Islet precursor cell (in vitro differentiated cells): ENCODE data around the gene IGSF3.
"Not testable (repeated sequence)": the region's sequence is repeated elsewhere in the genome, so short reads cannot be mapped to it uniquely, and the experiment has no call there.

Experiments used
- DNase-seq: peaks from one replicate; pipeline ENCODE4 v3.0.0-alpha.2; 2018

The IGSF3 gene

DNA sequence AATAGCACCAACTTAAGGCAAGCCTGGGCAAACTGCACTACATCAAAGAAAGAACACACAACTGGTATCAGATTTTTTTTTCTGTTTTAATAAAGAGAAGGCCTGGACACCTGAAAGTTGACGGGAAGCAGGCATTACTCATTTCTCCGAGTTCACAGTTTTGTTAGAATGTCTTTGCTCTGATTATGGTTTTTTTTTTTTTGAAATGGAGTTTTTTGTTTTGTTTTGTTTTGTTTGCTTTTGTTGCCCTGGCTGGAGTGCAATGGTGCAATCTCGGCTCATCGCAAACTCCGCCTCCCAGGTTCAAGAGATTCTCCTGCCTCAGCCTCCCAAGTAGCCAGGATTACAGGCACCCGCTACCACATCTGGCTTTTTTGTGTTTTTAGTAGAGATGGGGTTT, 9.7 kb downstream of the IGSF3 start:
- not testable (repeated sequence) for DNase-seq

- DNase-seq = no peak
Measured at GRCh38 chr1:116654351-116654750, 13.2 kb downstream of the IGSF3 start.

DNA sequence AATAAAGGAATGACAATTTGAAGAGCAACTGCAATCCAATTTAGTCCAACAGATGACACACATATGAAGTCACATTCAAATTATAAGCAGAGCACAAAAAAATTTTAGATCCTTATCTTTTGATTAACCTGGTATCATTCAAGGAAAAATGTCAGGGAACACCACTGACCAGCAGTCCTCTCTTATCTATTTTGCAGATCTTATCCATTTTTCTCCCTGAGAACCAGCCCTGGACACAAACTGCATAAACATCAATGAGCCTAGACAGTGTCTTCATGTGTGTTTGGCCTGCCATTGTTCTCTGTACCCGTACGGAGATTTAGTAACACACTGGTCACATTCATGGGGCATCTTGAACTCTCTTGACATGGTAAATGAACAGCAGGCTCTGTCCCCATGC, 14.9 kb downstream of the IGSF3 start:
- DNase-seq = not testable (repeated sequence)

DNA sequence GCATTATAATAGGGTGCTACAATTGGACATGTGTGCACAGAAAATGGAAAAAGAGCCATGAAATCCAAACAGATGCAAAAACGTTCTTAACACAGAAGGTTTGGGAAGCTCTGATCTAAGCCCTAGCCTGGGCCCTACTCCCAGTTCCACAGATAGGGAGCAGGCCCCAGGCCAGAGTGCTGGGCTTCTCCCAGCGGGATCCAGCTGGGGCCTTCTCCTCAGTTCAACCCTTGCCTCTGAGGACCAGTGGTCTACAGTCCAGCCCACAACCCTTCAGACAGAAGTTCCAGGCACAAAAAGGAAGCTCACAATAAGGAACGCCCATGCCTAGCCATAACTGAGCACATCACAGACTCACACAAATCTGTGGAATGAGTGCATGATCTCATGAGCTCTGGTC, 16.8 kb downstream of the IGSF3 start:
- not testable (repeated sequence) for DNase-seq

DNA sequence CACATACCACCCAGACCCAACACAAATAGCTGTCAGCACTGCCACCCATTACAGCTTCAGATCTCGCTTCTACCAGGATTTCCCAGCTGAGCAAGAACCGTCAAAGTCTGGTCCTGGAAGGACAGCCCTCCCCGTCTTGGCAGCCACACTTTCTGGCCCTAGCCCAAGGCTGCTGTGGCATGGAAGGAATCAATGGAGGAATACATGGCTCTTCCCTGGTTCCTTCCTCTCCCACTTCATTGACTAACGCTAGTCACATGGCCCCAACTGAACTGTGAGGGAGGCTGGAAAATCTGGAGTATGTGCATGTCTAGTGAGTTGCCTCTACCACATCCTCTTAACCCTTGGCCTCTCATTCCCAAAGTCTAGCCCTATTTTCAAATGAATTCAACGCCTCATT, 18.5 kb downstream of the IGSF3 start:
- DNase-seq = not testable (repeated sequence)

DNA sequence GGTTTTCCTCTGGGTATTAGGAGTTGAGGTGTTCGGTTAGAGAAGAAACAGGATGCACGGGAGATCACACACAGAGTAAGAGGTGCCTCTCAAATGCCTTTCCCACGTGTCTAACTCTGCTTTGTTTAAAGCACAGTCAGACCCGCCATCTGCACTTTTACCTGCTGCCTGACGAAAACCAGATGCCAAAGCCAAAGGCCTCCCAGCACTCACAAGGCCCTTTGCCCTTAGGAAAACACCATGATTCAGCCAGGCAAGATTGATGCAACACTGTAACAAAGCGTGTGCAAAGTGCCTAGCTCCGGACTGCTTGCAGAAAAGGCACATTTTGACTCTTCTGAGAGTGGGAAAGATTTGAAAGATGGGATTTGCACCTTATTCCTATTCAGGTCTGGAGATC, 19.2 kb downstream of the IGSF3 start:
- peak; percentile 97 for DNase-seq

GRCh38 chr1:116647186-116647585, 20.3 kb downstream of the IGSF3 start:
- peak; percentile 74 for DNase-seq

DNA sequence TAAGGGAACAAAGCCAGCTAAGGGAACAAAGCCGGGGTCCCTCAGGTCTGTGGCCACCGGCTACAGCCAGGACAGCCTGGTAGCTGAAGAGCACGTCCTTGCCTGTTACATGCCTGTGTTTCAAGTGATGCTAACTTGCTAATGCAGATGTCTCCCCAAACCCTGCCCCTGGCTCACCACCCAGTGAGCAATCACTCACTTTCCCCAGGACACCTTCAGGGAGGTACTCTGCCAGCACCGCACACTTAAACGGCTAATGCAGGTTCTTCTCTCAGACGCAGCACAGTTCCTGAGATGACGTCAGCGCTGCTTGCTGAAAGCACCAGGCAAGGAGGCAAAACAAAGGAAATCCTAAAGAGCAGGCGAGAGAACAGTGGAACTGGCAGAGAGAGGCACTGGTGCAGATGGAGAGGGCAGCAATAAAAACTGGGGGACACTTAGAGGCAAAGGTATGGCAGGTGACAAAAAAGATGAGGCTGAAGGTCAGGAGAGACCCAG, 20.8 kb downstream of the IGSF3 start:
- DNase-seq = peak; percentile 95

- DNase-seq = peak; percentile 58
Measured at GRCh38 chr1:116645802-116646672, 21.5 kb downstream of the IGSF3 start.

DNA sequence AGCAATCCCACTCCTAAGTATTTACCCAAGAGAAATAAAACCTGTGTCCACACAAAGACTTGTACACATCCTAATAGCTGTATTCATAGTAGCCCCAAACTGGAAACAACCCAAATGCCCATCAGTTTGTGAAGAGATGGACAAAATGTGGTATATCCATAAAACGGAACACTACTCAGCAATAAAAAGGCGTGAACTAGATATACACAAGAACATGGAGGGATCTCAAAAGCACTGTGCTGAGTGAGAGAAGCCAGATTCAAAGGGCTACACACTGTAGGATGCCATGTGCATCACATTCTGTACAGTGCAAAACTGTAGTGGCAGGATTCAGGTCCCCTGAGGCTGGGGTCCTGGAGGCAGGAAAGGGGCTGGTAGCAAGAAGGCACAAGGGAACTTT, 22.5 kb downstream of the IGSF3 start:
- DNase-seq = not testable (repeated sequence)

- DNase-seq = peak; percentile 79
Measured at GRCh38 chr1:116644096-116644495, 23.4 kb downstream of the IGSF3 start.

DNA sequence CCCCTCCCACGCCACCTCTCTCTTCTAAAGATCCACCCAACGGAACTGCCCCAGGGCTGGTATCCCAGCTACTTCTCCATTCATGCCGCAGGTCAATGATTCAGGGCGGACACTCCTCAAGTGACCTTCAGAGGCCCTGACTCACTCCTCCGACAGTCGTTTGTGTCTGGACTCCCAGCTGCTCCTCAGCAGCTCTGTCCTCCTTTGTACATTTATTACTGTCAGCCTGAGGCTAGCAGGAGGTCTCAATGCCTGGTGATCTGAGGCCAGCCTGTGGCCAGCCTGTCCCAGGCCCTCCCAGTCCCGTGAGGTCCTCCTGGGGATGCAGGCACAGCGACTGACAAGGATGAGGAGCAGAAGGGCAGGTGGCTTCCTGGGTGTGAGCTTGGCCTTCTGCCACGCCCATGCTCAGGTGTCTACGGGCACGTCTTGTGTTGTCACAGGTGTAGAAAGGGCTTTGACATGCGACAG, 24.2 kb downstream of the IGSF3 start:
- peak; percentile 96 for DNase-seq

- peak; percentile 62 for DNase-seq
Measured at GRCh38 chr1:116642311-116643280, 24.9 kb downstream of the IGSF3 start.

- DNase-seq = not testable (repeated sequence)
Measured at GRCh38 chr1:116637583-116637982, 29.9 kb downstream of the IGSF3 start.

DNA sequence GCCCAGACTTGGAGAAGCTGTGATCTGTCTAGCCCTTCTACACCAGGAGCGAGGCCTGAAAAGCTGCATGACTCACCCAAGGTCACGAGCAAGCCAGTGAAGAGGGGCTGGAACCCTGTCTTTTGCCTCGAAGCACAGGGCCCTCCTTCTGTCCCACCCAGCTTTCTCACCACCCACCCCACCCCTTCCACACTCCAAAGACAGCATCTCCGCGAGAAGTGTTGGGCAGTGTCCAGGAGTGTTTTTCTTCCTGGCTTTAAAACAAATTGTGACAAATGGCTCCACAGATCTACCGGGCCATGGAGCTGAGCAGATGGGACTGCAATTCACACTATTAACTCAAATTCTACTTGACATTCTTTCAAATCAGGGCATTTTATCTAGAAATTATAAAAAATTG, 30.9 kb downstream of the IGSF3 start:
- DNase-seq = not testable (repeated sequence)

GRCh38 chr1:116634386-116634785, 33.1 kb downstream of the IGSF3 start:
- not testable (repeated sequence) for DNase-seq

DNA sequence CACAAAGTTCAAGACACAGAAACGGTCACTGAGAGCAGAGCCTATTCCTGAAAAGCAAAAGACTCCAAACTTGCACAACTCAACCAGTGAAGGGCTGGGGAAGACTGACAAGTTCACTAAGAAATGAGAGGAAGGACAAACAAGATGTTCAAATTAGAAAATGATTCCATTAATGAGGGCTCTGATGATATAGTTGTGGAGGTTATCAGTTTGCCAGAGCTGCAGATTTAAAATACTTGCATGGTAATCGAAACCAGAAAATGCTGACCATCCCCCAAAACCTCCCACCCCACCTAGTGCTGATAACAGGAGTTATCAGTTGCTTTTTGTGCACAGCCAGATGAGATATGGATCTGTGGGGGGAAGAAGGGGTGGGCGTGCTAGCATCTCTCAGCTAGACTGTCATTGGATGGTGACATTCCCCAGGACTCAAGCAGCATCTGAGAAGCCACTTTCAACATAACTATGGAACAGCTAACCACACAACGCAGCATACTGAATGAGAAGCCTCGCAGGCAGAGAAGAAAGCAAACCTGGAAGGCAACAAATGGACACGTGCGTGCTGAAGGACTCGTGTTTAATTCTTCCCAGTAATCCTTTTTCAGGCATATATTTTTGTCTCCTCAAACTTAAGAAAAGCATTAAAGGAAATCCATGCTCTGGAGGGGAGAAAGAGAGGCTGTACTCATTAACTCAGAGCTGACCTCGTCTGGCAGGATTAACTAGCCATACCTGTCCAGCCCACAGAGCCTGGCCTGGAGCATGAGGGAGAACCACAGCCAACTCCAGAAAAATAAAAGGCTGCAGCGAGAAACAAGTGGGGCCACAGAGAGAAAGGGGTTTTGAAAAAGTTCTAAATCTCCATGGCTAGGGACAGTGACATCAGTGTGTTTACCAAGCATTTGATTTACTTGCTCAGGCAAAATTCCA, 35.3 kb downstream of the IGSF3 start:
- DNase-seq = peak; percentile 81

DNA sequence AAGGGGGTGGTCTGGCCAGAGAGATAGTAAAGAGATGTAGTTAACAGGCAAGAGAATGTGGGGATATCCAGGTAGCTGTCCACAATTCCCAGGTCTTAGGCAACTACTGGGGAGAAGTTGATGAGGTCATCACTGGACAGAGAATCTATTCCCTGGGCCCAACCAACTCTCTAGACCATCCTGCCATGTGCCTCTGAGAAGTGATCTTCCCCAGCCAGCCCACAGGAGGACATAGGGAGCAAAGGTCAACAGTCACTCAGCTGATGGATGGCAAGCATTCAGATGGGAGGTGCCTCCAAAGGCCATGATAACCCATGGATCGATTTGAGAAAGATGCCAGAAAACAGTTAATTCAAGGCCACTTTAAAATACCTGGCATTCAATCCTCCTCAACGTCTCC, 36.0 kb downstream of the IGSF3 start:
- DNase-seq = not testable (repeated sequence)

- not testable (repeated sequence) for DNase-seq
Measured at GRCh38 chr1:116630057-116630456, 37.5 kb downstream of the IGSF3 start.

GRCh38 chr1:116629441-116629840, 38.1 kb downstream of the IGSF3 start:
- DNase-seq = not testable (repeated sequence)

DNA sequence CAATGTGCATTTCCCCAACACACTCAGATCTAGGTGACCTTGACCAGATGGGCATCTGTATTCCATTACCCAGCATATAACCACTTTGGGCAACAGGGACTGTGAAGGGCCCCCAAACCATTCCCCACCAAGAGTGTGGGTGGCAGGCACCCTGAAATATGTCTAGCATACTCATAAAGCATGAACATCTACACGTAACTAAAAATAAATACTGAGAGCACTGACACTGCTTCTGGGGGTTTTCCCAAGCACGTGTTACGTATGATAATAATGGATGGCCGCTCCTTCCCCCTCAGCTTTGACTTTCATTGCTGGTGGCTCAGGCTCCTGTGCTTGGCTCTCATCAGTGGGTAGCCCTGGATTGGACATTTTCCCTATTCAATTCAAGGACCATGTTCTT, 39.1 kb downstream of the IGSF3 start:
- DNase-seq = no peak

- not testable (repeated sequence) for DNase-seq
Measured at GRCh38 chr1:116627357-116627756, 40.2 kb downstream of the IGSF3 start.
